ENCODE measurements around the gene OBP2A. TPM values are rescaled to one million over a fixed set of nuclear protein-coding genes. Genes with fewer than 3 reads are reported as not detected.
"Not testable (repeated sequence)": the region's sequence is repeated elsewhere in the genome, so short reads cannot be mapped to it uniquely, and the experiment has no call there.

Gene OBP2A, protein sequence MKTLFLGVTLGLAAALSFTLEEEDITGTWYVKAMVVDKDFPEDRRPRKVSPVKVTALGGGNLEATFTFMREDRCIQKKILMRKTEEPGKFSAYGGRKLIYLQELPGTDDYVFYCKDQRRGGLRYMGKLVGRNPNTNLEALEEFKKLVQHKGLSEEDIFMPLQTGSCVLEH
- total RNA-seq (not detected), polyA plus RNA-seq (not detected)

DNA sequence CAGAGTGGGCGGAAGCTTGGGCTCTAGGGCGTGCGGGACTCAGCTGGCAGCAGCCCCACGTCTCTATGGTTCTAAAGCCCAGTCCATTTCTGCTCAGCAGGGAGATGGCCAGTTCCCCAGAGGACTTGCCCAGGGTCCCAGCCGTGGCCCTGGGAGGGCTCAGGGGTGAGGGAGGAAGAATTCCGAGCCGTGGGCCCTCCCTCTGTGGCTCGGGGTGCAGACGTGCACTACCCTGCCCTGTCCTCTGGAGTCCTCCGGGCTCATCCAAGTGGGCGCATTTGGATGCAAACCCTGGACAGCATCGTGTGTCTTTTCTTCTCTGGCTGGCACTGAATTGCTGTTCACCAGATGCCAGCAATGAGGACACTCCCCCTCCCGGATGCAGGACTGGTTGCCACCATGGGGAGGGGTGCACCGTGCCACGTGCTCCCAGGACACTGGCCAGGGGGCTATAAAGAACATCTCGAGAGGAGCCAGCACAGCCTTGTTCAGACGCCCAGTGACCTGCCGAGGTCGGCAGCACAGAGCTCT is at the start of gene OBP2A:
OBP2A (plus strand) TSS at position 481 of the 531 bp plus-strand sequence. CDS start 55 bp downstream, outside the sequence.
- FAIRE-seq; H3K36me3 ChIP-seq; ATAC-seq; H3K9me3 ChIP-seq; H3K4me3 ChIP-seq; intact Hi-C loops (cut with DNase I); H3K27me3 ChIP-seq; H3K4me1 ChIP-seq; DNase-seq; H3K27ac ChIP-seq: not testable (repeated sequence)
- WGBS, 2 donors = 45 to 60% methylated on average over 10 to 15 of the region's 19 CpGs

DNA sequence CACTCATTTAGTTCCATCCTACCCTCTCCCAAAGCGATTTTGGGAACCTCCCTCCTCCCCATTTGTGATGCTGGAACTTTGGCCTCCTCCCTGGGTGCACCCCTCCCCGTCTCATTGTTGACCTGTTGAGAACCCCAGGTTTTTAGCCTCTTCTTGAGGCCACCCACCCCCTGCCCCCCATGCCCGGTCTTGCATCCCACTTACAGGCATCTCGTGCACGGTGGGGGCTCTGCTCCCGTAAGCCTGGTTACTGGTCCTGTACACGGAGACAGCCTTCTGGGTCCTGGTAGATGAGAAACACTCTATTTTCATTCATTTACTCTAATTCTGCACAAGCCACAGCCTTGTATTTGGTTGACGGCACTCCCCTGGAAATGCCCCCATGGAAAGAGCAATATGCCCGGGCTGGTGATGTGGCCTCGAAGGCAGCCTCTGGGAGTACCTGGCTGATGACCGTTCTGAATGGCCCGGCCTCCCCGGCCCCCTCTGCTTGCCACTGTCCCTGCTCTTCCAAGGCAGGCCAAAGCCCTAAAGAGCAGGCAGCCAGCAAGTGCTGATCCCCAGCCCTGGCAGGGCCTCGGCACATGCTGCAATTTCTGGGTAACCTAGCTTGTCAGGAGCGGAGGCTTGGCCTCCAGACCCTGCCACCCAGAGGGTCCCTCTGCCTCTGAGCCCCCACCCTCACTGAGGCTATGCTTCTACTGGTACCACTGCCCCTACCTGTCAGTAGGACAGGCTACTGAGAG is 47.4 kb upstream of the OBP2A start:
- peak in 2 of 6 donors; percentile 39 to 62 for DNase-seq

DNA sequence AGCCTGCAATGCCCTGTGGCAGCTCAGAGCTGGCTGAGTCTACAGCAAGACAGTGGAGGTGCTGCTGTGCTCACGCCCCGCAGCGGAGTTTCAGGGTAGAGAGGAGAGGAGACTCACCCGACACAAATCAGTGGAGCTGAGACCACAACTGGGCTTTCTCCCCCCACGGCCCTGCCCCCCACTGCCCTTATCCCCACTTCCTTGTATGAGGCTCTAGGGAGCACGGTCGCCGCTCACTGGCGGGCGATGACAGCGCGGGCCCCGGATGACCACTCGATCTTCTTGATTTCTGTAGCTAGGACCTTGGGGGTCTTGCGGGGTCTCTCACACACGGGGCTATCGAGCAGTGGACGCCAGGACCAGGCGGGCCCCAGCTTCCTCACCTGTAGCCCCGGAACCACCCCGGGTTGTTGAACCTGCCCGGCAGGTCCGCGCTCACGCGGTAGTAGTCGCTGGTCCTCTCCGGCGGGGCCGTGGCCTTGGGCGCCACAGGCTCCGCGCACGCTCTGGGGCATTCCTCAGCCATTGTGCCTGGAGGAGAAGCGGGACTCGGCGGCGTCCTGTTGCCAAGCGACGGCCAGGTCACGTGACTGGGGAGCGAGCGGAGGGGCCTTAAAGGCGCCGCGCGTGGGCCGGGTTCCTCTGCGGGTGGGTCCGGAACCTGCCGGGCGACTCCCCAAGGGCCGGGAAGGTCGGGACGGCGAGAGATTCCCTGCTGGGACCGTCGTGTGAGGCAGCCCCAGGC is 46.4 kb upstream of the OBP2A start:
- FAIRE-seq = no peak
- WGBS, 2 donors = 0 to 1% methylated on average over 47 to 58 of the region's 58 CpGs
- intact Hi-C loops (cut with DNase I) = no loop called here

More for the DNA sequence above, 47.4 kb upstream of the OBP2A start:
- Histone ChIP-seq H3K36me3 (peaks cover 0 to 3% (median 2%) of the 10 kb centered on the region in 3 donors), H3K27ac (peak overlapping the region in 1 of 4 donors; percentile 55), H3K4me3 (peak overlapping the region in 1 of 4 donors; percentile 98), H3K4me1 (peaks cover 0 to 11% (median 3%) of the 10 kb centered on the region in 3 donors), H3K9me3 (no peaks in the 10 kb centered on the region), H3K27me3 (no peaks in the 10 kb centered on the region)
- TF ChIP-seq CTCF (IDR thresholded peaks at IDR 0.05) = no peak
- no peak for ATAC-seq
- no peak for FAIRE-seq
- WGBS, 2 donors = 72 to 82% methylated on average over 15 of the region's 15 CpGs
- intact Hi-C loops (cut with DNase I) = no loop called here

GRCh38 chr9:135500071-135500524 is 45.8 kb upstream of the OBP2A start:
- peak overlapping the region; percentile 86 to 98 (median 90) for H3K4me3 ChIP-seq
- H3K4me1 ChIP-seq = peaks cover 0 to 11% (median 3%) of the 10 kb centered on the region in 3 donors
- no peak for DNase-seq
- H3K27me3 ChIP-seq = no peaks in the 10 kb centered on the region
- FAIRE-seq = no peak
- H3K36me3 ChIP-seq = peaks cover 2 to 12% (median 7%) of the 10 kb centered on the region in 3 donors
- no peaks in the 10 kb centered on the region for H3K9me3 ChIP-seq
- 0% methylated on average over 26 to 29 of the region's 29 CpGs for WGBS, 2 donors
- no peak for TF ChIP-seq CTCF (IDR thresholded peaks at IDR 0.05)
- peak in 3 of 4 donors; percentile 16 to 31 (median 22) for ATAC-seq
- intact Hi-C loops (cut with DNase I) = no loop called here
- peak overlapping the region; percentile 55 to 75 (median 70) for H3K27ac ChIP-seq

More for the DNA sequence above, 46.4 kb upstream of the OBP2A start:
- Histone ChIP-seq H3K36me3 (peaks cover 2 to 12% (median 7%) of the 10 kb centered on the region in 3 donors), H3K27ac (peak overlapping the region; percentile 55 to 75 (median 70)), H3K4me1 (peaks cover 0 to 11% (median 3%) of the 10 kb centered on the region in 3 donors), H3K9me3 (no peaks in the 10 kb centered on the region), H3K4me3 (peak overlapping the region; percentile 86 to 98 (median 90)), H3K27me3 (no peaks in the 10 kb centered on the region)
- no peak for TF ChIP-seq CTCF (IDR thresholded peaks at IDR 0.05)
- DNase-seq = peak; percentile 95 to 99 (median 96)
- peak; percentile 88 to 94 (median 90) for ATAC-seq

Data from pancreas (tissue), 10 donors.